IPS-20b (cell line): ENCODE results near the gene KRT33A.

ENCODE experiments used
- H3K27ac ChIP-seq: one replicate; pipeline ENCODE4 v1.5.1; 2013; ENCODE audit warnings: low read length
- H3K27me3 ChIP-seq: 2 replicates; pipeline ENCODE4 v1.6.1; 2013; ENCODE audit warnings: mild to moderate bottlenecking, low read length, inconsistent platforms; ENCODE audit not compliant: insufficient read depth
- H3K36me3 ChIP-seq: 2 replicates; pipeline ENCODE4 v1.6.1; 2013; ENCODE audit warnings: low read depth, mild to moderate bottlenecking, inconsistent platforms, low read length, moderate library complexity; ENCODE audit not compliant: insufficient read depth
- H3K4me1 ChIP-seq: 2 replicates; pipeline ENCODE4 v1.6.1; 2013; ENCODE audit warnings: mild to moderate bottlenecking, control low read depth, inconsistent platforms, low read length, moderate library complexity; ENCODE audit not compliant: insufficient read depth
- H3K4me3 ChIP-seq: 2 replicates; pipeline ENCODE4 v1.5.1; 2013; ENCODE audit warnings: mild to moderate bottlenecking, low read length, inconsistent platforms
- H3K9ac ChIP-seq: 2 replicates; pipeline ENCODE4 v1.6.1; 2013; ENCODE audit warnings: low read depth, mild to moderate bottlenecking, inconsistent platforms, low read length, moderate library complexity
- H3K9me3 ChIP-seq: 2 replicates; pipeline ENCODE4 v1.6.1; 2013; ENCODE audit warnings: mild to moderate bottlenecking, low read depth, low read length, inconsistent platforms; ENCODE audit not compliant: insufficient read depth

KRT33A gene

DNA sequence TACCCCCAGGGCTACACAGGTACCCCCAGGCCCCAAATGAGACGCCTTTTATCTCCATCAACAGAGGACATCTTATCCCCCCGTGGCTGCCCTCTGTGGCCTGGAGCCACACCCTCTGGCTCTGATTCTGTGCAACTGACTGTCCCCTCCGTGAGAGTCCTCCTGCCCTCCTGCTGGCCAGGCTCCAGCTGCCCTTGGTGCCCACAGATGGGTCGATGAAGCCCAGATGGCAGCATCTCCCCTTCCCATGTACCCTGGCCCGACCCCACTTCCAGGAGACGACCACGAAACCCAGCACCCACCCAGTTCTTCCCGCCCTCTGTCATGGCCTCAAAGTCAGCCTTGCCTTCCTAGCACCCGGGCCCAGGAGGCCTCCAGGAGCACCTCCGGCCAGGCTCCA, 25.5 kb downstream of the KRT33A start:
- H3K9me3 ChIP-seq, result 0 out of 2 replicates have a peak, but pooled peaks cover under 1% of the 10 kb centered on the region
- H3K9ac ChIP-seq, result no peak overlapping the region
- no peak overlapping the region for H3K4me3 ChIP-seq
- H3K4me1 ChIP-seq, result no peaks in the 10 kb centered on the region
- H3K36me3 ChIP-seq, result no peaks in the 10 kb centered on the region
- no peaks in the 10 kb centered on the region for H3K27me3 ChIP-seq
- no peak overlapping the region for H3K27ac ChIP-seq

DNA sequence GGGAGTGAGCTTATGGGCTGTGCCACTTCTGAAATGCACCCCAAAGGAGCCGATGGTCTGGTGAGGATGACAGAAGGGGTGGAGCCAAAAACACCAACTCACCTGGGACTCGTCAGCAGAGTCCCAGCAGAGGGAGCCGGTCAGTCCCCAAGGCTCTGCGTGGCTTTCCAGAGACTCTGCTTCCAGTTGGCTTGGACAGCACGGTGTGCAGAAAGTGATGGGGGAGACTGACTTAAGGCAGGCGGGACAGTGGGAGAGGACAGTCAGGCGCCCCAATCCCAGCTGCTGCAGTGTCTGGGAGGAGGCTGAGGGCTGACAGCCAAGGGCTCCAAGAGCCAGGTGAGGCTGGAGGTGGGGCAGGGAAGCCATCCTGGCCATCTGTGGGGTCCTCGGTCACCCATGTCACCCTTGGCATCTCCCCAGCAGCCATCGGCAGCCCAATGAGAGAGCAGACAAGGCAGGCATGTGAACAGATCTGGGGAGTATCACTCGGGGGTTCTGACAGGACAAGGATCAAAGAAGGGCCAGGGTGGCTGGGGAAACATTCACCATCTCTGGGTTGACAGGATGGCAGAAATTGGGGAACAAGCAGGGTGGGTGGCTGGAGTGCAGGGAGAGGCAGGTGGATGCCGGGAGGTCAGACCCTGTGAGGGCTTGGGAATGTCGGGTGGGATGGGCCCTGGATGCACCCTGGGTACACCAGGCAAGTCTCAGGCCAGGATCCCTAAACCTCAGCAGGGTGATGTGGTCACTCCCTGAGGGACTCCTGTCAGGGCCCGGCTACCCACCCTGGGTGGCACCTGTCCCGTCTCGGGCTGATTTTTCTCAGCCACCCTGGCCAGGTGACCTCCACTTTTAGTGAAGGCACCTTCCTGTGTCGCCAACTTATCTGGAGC, 26.2 kb downstream of the KRT33A start:
- H3K4me3 ChIP-seq, result no peak overlapping the region
- H3K36me3 ChIP-seq, result no peaks in the 10 kb centered on the region
- H3K27me3 ChIP-seq, result no peaks in the 10 kb centered on the region
- peaks cover 7% of the 10 kb centered on the region; the same call in 1 of the 2 replicates for H3K9me3 ChIP-seq
- no peaks in the 10 kb centered on the region for H3K4me1 ChIP-seq
- H3K27ac ChIP-seq, result no peak overlapping the region
- no peak overlapping the region for H3K9ac ChIP-seq

DNA sequence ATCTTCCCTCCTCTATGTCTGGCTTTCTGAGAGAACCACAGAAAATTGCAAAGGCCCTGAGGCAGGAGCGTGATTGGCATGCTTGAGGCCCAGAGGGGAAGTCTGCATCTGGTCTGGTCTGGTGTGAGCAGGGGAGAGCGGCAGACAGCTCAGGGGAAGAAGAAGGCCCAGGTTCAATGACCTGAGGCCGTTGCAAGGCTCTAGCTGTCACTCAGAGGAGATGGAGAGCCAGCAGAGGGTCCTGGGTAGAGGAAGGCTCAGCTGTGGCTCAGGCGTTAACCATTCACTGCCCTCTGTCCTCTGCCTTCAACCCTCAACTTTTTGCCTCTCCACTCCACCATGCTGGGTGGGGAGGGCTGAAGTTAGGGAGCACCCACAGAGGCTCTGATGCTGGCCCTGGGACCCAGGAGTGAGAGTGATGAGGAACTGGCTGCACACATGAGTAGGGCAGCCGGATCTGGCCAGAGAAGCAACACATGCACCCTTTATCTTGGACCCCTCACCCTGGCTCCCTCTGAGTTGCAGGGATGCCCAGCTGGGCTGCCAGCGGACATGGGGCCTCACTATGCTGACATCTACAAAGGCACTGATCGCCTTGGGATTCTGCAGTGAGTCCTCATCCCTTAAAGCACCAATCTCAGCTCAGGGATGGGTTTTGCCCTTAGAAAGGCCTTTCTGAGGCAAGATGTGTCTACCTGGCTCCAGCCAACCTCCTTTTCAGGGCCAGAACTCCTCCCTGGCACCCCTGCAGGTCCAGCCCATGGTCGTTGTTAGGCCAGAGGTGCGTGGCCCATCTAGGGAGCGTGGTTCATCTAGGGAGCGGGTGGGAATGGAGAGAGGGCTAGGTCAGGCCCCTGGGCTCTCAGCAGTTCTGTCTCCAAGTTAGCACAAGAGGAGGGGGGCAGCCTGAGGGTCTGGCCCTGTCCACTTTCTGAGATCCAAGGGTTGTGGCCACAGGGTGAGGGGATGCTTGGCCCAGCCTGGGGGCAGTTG, 27.4 kb downstream of the KRT33A start:
- no peaks in the 10 kb centered on the region for H3K4me1 ChIP-seq
- H3K27me3 ChIP-seq, result no peaks in the 10 kb centered on the region
- no peak overlapping the region for H3K9ac ChIP-seq
- no peak overlapping the region for H3K27ac ChIP-seq
- no peak overlapping the region for H3K4me3 ChIP-seq
- peaks cover 10% of the 10 kb centered on the region; the same call in 1 of the 2 replicates for H3K9me3 ChIP-seq
- H3K36me3 ChIP-seq, result no peaks in the 10 kb centered on the region

DNA sequence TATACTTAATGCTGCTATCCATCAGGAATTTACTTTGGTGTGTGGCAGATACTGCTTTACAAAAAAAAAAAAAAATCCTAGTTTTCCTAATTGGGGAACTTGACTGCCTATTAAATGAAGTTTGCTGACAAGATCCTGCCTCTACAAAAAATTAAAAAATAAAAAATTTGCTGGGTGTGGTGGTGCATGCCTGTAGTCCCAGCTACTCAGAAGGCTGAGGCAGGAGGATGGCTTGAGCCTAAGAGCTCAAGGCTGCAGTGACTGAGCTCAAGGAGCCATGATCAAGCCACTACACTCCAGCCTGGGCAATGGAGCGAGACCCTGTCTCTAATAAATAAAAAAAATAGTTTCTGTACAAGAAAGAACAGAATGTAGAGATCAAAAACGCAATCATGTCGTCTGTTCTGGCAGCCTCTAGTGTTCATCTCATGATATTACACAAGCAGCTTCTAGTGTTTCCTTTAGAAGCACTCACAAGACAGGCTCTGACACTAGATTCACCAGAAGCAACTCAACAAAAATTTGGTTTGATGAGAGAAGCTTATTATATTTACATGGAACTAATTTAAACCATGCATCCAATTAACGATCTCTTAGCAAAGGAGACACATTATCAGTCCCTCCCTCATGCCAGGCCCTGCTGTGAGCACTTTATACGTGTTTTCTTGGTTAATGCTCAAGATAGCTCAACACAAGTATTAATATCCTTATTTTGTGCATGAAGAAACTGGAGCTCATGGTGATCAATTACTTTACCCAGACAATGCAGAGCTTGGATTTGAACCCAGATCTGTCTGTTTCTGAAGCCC, 28.3 kb downstream of the KRT33A start:
- H3K36me3 ChIP-seq, result no peaks in the 10 kb centered on the region
- no peak overlapping the region for H3K9ac ChIP-seq
- H3K4me3 ChIP-seq, result no peak overlapping the region
- H3K9me3 ChIP-seq, result peaks cover 10% of the 10 kb centered on the region; the same call in 1 of the 2 replicates
- no peak overlapping the region for H3K27ac ChIP-seq
- no peaks in the 10 kb centered on the region for H3K27me3 ChIP-seq
- no peaks in the 10 kb centered on the region for H3K4me1 ChIP-seq

DNA sequence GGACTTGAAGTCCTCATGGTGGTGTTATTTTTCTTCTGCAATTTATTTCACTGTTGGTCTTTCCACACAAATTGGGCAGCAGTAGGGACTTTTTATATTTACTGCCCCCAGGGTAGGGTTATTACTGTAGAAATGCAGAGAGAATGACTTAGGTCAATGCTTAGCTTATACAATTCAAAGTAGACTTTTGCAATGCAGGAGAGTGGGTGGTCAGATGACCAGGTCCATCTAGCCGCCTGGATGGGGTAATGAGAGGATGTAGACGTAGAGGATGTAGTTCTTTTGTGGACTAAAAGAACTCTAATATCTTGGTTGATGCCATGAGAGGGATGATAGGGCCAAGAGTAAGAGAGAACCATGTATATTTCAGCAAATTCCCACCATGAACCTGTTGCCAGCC, 32.4 kb downstream of the KRT33A start:
- Histone ChIP-seq H3K9me3 (peaks cover 10% of the 10 kb centered on the region; the same call in 1 of the 2 replicates), H3K27me3 (no peaks in the 10 kb centered on the region), H3K27ac (no peak overlapping the region), H3K36me3 (no peaks in the 10 kb centered on the region), H3K4me1 (no peaks in the 10 kb centered on the region), H3K9ac (no peak overlapping the region), H3K4me3 (no peak overlapping the region)

DNA sequence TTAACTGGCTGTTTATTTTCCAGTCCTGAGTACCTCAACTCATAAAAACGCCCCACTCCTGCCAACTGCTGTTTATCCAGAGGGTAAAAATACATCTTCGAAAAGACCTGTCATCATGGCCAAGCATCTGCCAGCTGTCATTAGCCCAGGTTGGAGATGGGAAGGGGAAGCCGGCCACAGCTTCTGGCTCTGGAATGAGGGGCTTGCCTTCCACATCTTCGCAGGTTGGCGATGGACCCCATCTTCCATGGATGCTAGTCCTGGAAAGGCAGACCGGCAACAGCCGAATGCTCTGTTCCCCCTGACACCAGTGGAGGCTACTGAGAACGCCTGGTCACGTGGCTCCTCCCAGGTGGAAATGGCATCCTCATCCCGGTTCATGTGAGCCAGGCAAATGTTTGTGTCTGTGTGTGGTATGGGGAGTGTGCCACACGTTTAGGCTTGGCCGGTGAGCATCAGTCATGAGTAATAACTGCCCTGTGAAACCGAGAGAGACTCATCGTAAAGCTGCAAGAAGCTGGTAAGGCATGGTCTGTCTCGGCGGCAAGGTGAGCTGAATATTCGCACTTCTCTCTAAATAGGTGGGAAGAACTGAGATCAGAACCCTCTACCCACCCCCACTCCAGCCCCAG, 34.7 kb downstream of the KRT33A start:
- Histone ChIP-seq H3K27ac (no peak overlapping the region), H3K9ac (no peak overlapping the region), H3K4me3 (no peak overlapping the region), H3K9me3 (peaks cover 10% of the 10 kb centered on the region; the same call in 1 of the 2 replicates), H3K4me1 (no peaks in the 10 kb centered on the region), H3K36me3 (no peaks in the 10 kb centered on the region), H3K27me3 (no peaks in the 10 kb centered on the region)

DNA sequence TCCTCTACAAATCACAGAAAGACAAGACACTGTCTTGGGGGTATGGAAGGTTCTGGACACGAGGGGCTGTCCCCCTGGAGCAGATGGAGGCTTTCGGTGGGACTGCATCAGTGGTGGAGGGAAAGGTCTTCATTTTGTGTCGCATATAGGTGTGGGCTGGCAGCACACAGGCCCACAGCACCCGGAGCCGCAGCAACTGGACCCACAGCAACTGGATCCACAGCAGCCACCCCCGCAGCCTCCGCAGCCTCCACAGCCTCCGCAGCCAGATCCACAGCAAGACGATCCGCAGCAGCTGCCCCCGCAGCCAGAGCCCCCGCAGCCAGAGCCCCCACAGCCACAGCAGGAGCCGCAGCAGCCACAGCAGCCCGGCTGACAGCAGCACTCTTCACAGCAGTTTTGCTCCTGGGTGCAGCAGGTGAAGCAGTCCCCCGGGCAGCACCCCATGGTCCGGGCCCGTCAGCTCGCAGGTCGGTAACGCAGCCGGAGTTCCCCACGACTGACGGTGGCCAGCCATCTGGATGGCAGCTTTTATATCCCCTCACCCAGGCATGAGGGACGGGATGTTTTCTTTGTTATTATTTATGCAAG, 35.3 kb downstream of the KRT33A start, which contains the start of gene KRTAP17-1:
KRTAP17-1 (minus strand) TSS at position 507 of the 591 bp plus-strand sequence; CDS start at position 447, 60 bp downstream.
- Histone ChIP-seq H3K27ac (no peak within 1 kb of the TSS), H3K4me3 (no peak within 1 kb of the TSS), H3K27me3 (no peaks in the 10 kb centered on the region), H3K9me3 (peaks cover 10% of the 10 kb centered on the region; the same call in 1 of the 2 replicates), H3K9ac (no peak within 1 kb of the TSS), H3K36me3 (no peaks in the 10 kb centered on the region), H3K4me1 (no peaks in the 10 kb centered on the region)

DNA sequence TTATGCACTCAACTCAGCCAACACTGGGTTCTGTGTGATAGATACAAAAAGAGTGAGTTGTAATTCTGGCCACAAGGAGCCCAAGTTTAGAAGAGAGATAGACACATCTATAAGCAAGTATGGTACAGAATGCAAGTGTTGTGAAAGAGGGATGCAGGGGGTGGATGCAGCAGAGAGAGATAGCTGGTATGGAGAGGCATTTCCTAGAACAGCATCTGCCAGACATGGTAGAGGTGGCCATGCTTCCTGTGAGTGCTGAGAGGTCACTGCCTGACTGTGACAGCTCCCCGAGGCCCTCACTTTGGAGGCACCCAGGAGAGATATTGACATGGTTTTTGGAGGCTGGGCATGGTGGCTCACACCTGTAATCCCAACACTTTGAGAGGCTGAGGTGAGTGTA, 39.5 kb downstream of the KRT33A start:
- Histone ChIP-seq H3K27me3 (no peaks in the 10 kb centered on the region), H3K4me3 (no peak overlapping the region), H3K27ac (no peak overlapping the region), H3K4me1 (no peaks in the 10 kb centered on the region), H3K9me3 (no peaks in the 10 kb centered on the region), H3K36me3 (no peaks in the 10 kb centered on the region), H3K9ac (no peak overlapping the region)

DNA sequence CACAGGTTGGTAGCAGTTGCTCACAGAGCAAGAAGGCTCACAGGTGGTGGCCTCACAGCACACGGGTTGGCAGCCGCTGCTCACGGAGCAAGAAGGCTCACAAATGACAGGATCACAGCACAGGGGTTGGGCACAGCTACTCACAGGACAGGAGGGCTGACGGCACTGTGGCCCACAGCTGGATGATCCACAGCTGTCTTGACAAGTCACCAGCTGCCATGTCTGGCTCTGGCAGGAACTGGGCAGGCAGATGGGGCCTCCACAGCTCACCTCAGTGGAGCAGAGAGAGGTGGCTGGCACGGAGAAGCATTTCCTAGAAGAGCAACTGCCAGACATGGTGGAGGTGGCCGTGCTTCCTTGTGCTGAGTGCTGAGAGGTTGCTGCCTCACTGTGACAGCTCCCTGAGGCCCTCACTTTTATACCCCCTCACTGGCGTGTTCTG, 41.7 kb downstream of the KRT33A start, which contains the start of gene KRTAP16-1:
KRTAP16-1 (minus strand) TSS at position 392 of the 442 bp plus-strand sequence; CDS start at position 336, 56 bp downstream.
- no peak within 1 kb of the TSS for H3K27ac ChIP-seq
- H3K9ac ChIP-seq, result no peak within 1 kb of the TSS
- no peaks in the 10 kb centered on the region for H3K9me3 ChIP-seq
- no peak within 1 kb of the TSS for H3K4me3 ChIP-seq
- no peaks in the 10 kb centered on the region for H3K4me1 ChIP-seq
- H3K36me3 ChIP-seq, result no peaks in the 10 kb centered on the region
- no peaks in the 10 kb centered on the region for H3K27me3 ChIP-seq

DNA sequence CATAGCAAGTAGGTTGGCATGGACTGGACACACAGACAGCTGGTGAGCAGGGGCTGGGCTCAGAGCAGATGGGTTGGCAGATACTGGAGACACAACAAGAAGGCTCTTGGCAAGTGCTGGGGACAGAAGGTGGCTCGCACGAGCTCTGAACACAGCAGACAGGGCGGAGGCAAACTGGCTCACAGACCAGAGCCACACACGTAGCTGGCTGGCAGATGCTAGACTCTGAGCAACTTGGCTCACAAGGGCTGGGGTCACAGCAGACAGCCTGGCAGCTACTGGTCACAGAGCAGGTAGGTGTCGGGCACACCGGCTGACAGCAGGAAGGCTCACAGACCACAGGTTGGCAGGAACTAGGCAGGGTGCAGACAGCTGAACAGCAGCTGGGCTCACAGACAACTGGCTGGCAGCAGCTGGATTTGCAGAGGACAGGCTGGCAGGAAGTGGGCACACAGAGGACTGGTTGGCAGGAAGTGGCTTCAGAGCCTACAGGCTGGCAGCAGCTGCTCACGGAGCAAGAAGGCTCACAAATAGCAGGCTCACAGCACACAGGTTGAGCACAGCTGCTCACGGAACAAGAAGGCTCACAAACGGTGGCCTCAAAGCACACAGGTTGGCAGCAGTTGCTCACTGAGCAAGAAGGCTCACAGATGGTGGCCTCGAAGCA, 42.2 kb downstream of the KRT33A start:
- Histone ChIP-seq H3K27ac (no peak overlapping the region), H3K4me3 (no peak overlapping the region), H3K9ac (no peak overlapping the region), H3K4me1 (no peaks in the 10 kb centered on the region), H3K27me3 (no peaks in the 10 kb centered on the region), H3K36me3 (no peaks in the 10 kb centered on the region), H3K9me3 (no peaks in the 10 kb centered on the region)
